ENCODE measurements around the gene KRTAP17-1.

The KRTAP17-1 gene

DNA sequence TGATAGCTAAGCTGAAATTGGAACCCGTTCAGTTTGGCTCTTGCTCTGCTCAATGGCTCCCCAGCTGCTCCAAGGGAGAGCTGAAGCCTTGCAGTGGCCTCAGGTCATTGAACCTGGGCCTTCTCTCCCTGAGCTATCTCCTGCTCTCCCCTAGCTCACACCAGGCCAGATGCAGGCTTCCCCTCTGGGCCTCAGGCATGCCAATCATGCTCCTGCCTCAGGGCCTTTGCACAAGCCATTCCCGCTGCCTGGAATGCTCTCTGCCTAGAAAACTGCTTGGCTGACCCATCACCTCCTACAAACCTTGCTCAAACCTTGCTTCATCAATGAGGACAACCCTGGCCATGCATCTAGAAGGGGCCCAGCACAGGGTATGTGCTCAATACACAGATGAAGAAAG is 16.7 kb upstream of the KRTAP17-1 start:
- no peak for DNase-seq

- DNase-seq, result no peak
Measured at GRCh38 chr17:41331606-41332005, 16.1 kb upstream of the KRTAP17-1 start.

DNA sequence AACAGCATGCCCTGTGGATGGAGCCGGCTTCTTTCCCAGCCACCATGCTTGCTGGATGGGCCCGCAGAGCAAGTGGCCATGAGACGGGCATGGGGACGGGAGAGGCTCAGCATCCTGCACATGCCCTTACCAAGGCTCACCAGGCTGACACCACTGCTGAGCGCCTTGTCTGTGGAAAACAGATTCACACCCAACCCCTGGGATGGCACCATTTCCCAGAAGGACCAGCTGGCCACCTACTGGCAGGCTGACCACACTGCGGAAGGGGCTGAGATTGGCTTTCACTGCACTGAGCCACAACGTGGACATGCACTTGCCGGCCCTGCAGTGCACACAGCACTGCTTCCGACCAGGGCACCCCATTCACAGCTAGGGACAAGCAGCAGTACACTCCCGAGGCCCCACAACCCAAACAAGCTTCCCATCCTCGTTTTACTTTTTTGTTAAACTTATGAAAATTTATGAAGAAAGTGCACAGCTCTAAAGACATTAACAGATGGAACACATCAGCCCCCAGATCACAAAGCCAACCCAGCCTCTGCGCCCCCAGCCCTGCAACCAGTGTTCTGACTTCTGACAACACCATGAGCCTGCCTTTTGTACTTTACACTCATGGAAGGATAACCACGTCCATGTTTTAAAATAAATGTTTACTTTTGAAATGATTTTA is 13.9 kb upstream of the KRTAP17-1 start:
- DNase-seq, result no peak

DNA sequence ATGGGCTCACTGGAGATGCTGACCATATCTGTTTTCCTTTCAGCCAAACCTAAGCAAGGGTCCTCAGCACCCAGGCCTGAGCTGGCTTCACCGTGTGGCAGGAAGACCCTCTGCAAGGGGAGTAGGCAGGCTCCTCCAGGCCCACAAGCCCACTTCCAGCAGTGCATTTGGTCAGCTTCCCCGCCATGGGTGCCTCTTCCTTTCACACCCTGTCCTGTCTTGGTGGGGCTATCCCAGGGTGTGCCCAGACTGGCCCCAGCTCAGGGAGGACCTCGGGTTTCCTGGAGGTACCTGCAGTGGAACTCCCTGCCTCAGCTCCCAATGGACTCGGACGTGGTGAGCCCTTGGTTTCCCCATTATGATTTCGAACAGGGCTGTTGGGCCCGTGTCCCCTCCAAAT is 12.7 kb upstream of the KRTAP17-1 start:
- DNase-seq, result no peak

DNA sequence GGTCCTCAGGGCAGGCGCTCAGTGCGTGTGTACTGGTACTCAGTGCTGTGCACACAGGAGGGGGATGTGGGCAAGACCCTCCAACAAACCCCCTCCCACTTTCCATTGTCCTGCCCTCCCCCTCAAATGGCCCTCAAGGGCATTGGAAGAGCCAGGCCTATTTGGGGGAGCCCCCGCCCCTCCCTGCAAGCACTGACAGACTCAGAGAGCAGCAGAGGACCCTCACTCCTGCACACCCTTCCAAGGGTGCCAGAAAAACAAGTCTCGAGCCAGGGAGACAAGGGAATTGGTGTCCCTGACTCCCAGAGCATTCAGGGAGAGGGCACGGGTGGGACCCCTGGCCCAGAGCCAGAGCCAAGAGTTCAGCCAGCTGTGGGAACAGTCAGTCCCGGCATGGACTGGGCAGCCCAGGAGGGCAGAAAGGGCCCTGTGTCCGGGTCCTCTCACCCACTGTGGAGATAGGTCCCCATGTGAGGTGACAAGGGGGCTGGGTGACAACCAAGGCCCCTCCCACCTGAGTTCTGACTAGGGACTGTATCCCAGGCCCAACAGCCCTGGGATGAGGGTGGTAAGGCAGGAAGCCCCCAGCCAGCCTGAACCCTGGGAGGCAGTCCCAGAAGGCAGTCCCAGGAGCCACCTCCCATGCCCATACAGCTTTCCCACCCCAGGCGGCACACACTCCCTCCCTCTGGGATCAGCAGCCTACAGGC is 12.1 kb upstream of the KRTAP17-1 start:
- no peak for DNase-seq

DNA sequence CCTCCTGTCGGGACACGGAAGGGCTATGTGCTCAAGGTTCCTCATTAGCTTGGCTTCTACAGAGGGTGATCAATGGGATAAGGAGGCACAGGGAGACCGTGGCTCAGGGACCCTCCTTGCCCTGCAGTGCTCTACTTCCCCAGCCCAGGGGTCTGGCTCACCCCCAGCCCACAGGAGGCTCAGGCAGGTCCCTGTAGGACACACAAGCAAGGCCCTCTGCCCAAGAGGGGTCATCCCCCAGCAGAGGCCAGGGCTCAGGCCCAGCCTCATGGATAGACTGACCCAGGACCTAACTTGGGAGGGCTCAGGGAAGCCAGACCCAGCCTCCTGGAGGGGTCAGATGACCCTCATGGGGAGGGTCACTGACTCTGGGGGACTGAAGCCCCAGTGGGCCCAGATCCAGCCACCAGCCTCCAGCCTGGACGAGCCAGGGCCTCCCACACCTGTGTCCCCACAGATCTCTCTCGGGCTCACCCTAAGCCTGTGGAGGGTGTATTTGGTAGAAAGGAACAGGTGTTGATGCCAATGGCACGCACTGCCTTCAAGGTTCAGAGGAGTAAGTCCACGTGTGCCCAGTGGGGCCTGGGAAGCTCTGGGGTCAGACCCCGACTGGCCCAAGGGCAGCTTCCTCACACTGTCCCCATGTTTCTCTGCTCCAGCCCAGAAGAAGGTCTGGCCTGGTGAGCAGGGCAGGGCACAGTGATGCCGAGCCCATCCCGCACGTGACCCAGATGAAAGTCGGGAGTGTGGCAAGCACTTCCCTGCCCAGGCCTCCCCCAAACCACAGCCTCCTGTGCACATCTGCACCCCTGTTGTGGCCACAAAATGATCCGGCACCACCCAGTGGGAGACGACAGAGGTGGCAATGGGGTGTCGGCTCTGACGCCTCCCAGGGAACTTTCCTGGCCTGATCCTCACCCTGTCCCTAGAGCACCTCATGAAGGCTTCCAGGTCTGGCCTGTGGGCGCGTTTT is 10.9 kb upstream of the KRTAP17-1 start:
- DNase-seq, result no peak

- DNase-seq, result no peak
Measured at GRCh38 chr17:41325611-41326010, 10.1 kb upstream of the KRTAP17-1 start.

GRCh38 chr17:41325126-41325525 is 9.6 kb upstream of the KRTAP17-1 start:
- DNase-seq, result no peak

DNA sequence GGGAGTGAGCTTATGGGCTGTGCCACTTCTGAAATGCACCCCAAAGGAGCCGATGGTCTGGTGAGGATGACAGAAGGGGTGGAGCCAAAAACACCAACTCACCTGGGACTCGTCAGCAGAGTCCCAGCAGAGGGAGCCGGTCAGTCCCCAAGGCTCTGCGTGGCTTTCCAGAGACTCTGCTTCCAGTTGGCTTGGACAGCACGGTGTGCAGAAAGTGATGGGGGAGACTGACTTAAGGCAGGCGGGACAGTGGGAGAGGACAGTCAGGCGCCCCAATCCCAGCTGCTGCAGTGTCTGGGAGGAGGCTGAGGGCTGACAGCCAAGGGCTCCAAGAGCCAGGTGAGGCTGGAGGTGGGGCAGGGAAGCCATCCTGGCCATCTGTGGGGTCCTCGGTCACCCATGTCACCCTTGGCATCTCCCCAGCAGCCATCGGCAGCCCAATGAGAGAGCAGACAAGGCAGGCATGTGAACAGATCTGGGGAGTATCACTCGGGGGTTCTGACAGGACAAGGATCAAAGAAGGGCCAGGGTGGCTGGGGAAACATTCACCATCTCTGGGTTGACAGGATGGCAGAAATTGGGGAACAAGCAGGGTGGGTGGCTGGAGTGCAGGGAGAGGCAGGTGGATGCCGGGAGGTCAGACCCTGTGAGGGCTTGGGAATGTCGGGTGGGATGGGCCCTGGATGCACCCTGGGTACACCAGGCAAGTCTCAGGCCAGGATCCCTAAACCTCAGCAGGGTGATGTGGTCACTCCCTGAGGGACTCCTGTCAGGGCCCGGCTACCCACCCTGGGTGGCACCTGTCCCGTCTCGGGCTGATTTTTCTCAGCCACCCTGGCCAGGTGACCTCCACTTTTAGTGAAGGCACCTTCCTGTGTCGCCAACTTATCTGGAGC is 8.9 kb upstream of the KRTAP17-1 start:
- no peak for DNase-seq

- DNase-seq, result no peak
Measured at GRCh38 chr17:41322903-41323895, 7.7 kb upstream of the KRTAP17-1 start.

GRCh38 chr17:41322094-41322902 is 6.8 kb upstream of the KRTAP17-1 start:
- DNase-seq, result peak; percentile 17

- no peak for DNase-seq
Measured at GRCh38 chr17:41318231-41318630, 2.7 kb upstream of the KRTAP17-1 start.

DNA sequence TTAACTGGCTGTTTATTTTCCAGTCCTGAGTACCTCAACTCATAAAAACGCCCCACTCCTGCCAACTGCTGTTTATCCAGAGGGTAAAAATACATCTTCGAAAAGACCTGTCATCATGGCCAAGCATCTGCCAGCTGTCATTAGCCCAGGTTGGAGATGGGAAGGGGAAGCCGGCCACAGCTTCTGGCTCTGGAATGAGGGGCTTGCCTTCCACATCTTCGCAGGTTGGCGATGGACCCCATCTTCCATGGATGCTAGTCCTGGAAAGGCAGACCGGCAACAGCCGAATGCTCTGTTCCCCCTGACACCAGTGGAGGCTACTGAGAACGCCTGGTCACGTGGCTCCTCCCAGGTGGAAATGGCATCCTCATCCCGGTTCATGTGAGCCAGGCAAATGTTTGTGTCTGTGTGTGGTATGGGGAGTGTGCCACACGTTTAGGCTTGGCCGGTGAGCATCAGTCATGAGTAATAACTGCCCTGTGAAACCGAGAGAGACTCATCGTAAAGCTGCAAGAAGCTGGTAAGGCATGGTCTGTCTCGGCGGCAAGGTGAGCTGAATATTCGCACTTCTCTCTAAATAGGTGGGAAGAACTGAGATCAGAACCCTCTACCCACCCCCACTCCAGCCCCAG is 420 bp upstream of the KRTAP17-1 start:
- no peak for DNase-seq

GRCh38 chr17:41311111-41311510 is 4.4 kb downstream of the KRTAP17-1 start:
- no peak for DNase-seq

GRCh38 chr17:41308918-41309359 is 6.6 kb downstream of the KRTAP17-1 start, which contains the start of gene KRTAP16-1:
TSS of gene KRTAP16-1 (minus strand) at chr17:41309309. CDS start at chr17:41309253, 56 bp downstream.
- DNase-seq, result no peak

DNA sequence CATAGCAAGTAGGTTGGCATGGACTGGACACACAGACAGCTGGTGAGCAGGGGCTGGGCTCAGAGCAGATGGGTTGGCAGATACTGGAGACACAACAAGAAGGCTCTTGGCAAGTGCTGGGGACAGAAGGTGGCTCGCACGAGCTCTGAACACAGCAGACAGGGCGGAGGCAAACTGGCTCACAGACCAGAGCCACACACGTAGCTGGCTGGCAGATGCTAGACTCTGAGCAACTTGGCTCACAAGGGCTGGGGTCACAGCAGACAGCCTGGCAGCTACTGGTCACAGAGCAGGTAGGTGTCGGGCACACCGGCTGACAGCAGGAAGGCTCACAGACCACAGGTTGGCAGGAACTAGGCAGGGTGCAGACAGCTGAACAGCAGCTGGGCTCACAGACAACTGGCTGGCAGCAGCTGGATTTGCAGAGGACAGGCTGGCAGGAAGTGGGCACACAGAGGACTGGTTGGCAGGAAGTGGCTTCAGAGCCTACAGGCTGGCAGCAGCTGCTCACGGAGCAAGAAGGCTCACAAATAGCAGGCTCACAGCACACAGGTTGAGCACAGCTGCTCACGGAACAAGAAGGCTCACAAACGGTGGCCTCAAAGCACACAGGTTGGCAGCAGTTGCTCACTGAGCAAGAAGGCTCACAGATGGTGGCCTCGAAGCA is 7.1 kb downstream of the KRTAP17-1 start:
- DNase-seq, result peak; percentile 47

DNA sequence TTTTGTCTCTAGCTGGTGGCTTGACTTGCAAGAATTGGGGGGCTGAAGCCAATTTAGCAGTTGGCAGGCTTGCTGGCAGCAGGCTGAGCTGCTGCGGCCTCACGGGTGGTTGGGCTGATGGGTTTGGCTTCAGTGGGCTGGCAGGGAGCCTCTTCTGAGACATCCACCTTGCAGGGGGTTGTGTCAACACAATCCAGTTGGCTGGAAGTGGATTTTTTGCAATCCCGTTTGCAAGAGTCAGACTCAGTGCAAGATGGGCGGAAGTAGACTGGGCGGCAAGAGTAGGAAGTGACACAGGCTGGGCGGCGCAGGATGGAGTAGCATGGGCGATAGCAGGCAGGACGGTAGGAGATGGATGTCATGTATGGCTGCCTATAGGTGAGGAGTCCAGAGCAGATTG is 7.9 kb downstream of the KRTAP17-1 start:
- DNase-seq, result peak; percentile 26

- no peak for DNase-seq
Measured at GRCh38 chr17:41304091-41304490, 11.4 kb downstream of the KRTAP17-1 start.

DNA sequence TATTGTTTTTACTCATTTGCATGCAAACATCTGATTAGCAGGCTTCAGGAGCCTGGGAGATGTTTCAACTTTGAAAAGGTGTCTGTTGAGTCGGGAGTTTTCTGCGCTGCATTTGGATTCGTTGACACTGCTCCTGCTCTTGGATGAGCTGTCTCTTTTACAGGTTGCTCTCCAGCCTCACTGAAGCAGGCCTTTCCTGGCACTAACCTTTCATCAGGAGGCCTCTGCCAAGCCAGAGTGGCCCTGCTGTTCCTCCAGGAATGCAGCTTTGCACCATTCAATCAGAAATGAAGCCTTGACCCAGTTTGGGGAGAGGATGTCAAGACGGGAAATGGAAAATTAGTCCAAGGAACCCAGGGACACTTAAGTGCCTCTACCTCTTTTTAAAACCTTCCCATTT is 12.5 kb downstream of the KRTAP17-1 start:
- no peak for DNase-seq

All from NCI-H2171 treated with DMSO at 0.1 percent for 48 hours (cell line).